DND-41 (cell line): ENCODE data around the gene TSSK6.

Experiments
- CTCF ChIP-seq: IDR thresholded peaks from 2 replicates; pipeline ENCODE4 v1.5.1; 2012; ENCODE audit warnings: borderline replicate concordance, low read length, moderate library complexity, mild to moderate bottlenecking; ENCODE audit not compliant: poor library complexity, severe bottlenecking; ENCODE audit errors: extremely low read depth
- EZH2 ChIP-seq: IDR thresholded peaks from 3 replicates; pipeline ENCODE4 v1.6.1; 2012; ENCODE audit warnings: borderline replicate concordance, low read depth, mild to moderate bottlenecking, moderate library complexity, low read length, inconsistent platforms; ENCODE audit not compliant: severe bottlenecking

GRCh38 chr19:19498255-19498991 lies 16.9 kb downstream of the TSSK6 start:
- TF ChIP-seq CTCF (no peak), EZH2 (no peak)
